Effector memory CD4-positive, alpha-beta T cell (primary cell): Measurements from ENCODE around the gene MIA2.

ENCODE experiments used
- DNase-seq, 3 donors: peaks; one replicate each; pipeline ENCODE4 v3.0.0-alpha.2; 2020
- H3K27ac ChIP-seq: 2 replicates; pipeline ENCODE4 v1.7.0; 2013; ENCODE audit warnings: mild to moderate bottlenecking, low read length, moderate library complexity; ENCODE audit not compliant: insufficient read depth, poor library complexity, severe bottlenecking
- H3K27me3 ChIP-seq: replicated peaks from 2 replicates; pipeline ENCODE4 v1.7.0; 2013; ENCODE audit warnings: mild to moderate bottlenecking, low read length; ENCODE audit not compliant: insufficient read depth, control insufficient read depth, poor library complexity, severe bottlenecking
- H3K36me3 ChIP-seq: 2 replicates; pipeline ENCODE4 v1.7.0; 2013; ENCODE audit warnings: mild to moderate bottlenecking, low read length, moderate library complexity; ENCODE audit not compliant: control insufficient read depth, insufficient read depth
- H3K4me1 ChIP-seq: 2 replicates; pipeline ENCODE4 v1.7.0; 2013; ENCODE audit warnings: low read length, mild to moderate bottlenecking; ENCODE audit not compliant: control insufficient read depth, insufficient read depth, poor library complexity, severe bottlenecking
- H3K4me3 ChIP-seq: 2 replicates; pipeline ENCODE4 v1.7.0; 2013; ENCODE audit warnings: low read length, low read depth, mild to moderate bottlenecking; ENCODE audit not compliant: insufficient read depth, poor library complexity, severe bottlenecking
- H3K9me3 ChIP-seq: 2 replicates; pipeline ENCODE4 v1.7.0; 2013; ENCODE audit warnings: mild to moderate bottlenecking, low read length, moderate library complexity; ENCODE audit not compliant: control insufficient read depth

MIA2 gene

GRCh38 chr14:39398382-39398781 lies 164.7 kb downstream of the MIA2 start:
- Histone ChIP-seq H3K27ac (no peak overlapping the region), H3K4me1 (no peaks in the 10 kb centered on the region), H3K4me3 (no peak overlapping the region), H3K9me3 (no peaks in the 10 kb centered on the region), H3K27me3 (no peaks in the 10 kb centered on the region), H3K36me3 (peaks cover 52% of the 10 kb centered on the region)
- no peak for DNase-seq

- Histone ChIP-seq H3K27ac (no peak overlapping the region), H3K27me3 (no peaks in the 10 kb centered on the region), H3K4me3 (no peak overlapping the region), H3K36me3 (peaks cover under 1% of the 10 kb centered on the region), H3K4me1 (no peaks in the 10 kb centered on the region), H3K9me3 (no peaks in the 10 kb centered on the region)
- DNase-seq, result no peak
Measured at GRCh38 chr14:39406560-39406959, 172.8 kb downstream of the MIA2 start.

GRCh38 chr14:39416072-39416471 lies 182.4 kb downstream of the MIA2 start:
- H3K4me3 ChIP-seq, result no peak overlapping the region
- H3K36me3 ChIP-seq, result peaks cover 7% of the 10 kb centered on the region
- peaks cover 14% of the 10 kb centered on the region for H3K9me3 ChIP-seq

GRCh38 chr14:39417014-39417413 lies 183.3 kb downstream of the MIA2 start:
- Histone ChIP-seq H3K4me3 (no peak overlapping the region), H3K4me1 (no peaks in the 10 kb centered on the region), H3K27ac (no peak overlapping the region), H3K27me3 (no peaks in the 10 kb centered on the region), H3K36me3 (peaks cover 7% of the 10 kb centered on the region), H3K9me3 (peaks cover 14% of the 10 kb centered on the region)
- no peak for DNase-seq

More at GRCh38 chr14:39416072-39416471, 182.4 kb downstream of the MIA2 start:
- Histone ChIP-seq H3K4me1 (no peaks in the 10 kb centered on the region), H3K27ac (no peak overlapping the region), H3K27me3 (no peaks in the 10 kb centered on the region)
- no peak for DNase-seq

- Histone ChIP-seq H3K36me3 (peaks cover 7% of the 10 kb centered on the region), H3K4me1 (no peaks in the 10 kb centered on the region), H3K4me3 (no peak overlapping the region), H3K27me3 (no peaks in the 10 kb centered on the region), H3K27ac (no peak overlapping the region), H3K9me3 (peaks cover 14% of the 10 kb centered on the region)
- no peak for DNase-seq
Measured at GRCh38 chr14:39419272-39419671, 185.6 kb downstream of the MIA2 start.

GRCh38 chr14:39422243-39422642 lies 188.5 kb downstream of the MIA2 start:
- Histone ChIP-seq H3K27ac (no peak overlapping the region), H3K9me3 (peaks cover under 1% of the 10 kb centered on the region), H3K4me3 (no peak overlapping the region), H3K27me3 (no peaks in the 10 kb centered on the region), H3K4me1 (no peaks in the 10 kb centered on the region), H3K36me3 (no peaks in the 10 kb centered on the region)
- no peak for DNase-seq

- Histone ChIP-seq H3K27ac (no peak overlapping the region), H3K36me3 (no peaks in the 10 kb centered on the region), H3K4me1 (peaks cover 7% of the 10 kb centered on the region), H3K27me3 (no peaks in the 10 kb centered on the region), H3K4me3 (no peak overlapping the region), H3K9me3 (no peaks in the 10 kb centered on the region)
- DNase-seq, result no peak
Measured at GRCh38 chr14:39423793-39424192, 190.1 kb downstream of the MIA2 start.

- Histone ChIP-seq H3K27me3 (no peaks in the 10 kb centered on the region), H3K4me3 (no peak overlapping the region), H3K4me1 (peaks cover 23% of the 10 kb centered on the region), H3K9me3 (no peaks in the 10 kb centered on the region), H3K27ac (no peak overlapping the region), H3K36me3 (no peaks in the 10 kb centered on the region)
- DNase-seq, result no peak
Measured at GRCh38 chr14:39425947-39426346, 192.2 kb downstream of the MIA2 start.

GRCh38 chr14:39426605-39427004 lies 192.9 kb downstream of the MIA2 start:
- Histone ChIP-seq H3K4me3 (no peak overlapping the region), H3K4me1 (peaks cover 23% of the 10 kb centered on the region), H3K36me3 (no peaks in the 10 kb centered on the region), H3K9me3 (no peaks in the 10 kb centered on the region), H3K27ac (no peak overlapping the region), H3K27me3 (no peaks in the 10 kb centered on the region)
- no peak for DNase-seq

GRCh38 chr14:39428118-39428517 lies 194.4 kb downstream of the MIA2 start:
- Histone ChIP-seq H3K9me3 (no peaks in the 10 kb centered on the region), H3K27ac (no peak overlapping the region), H3K4me1 (peaks cover 23% of the 10 kb centered on the region), H3K36me3 (no peaks in the 10 kb centered on the region), H3K27me3 (no peaks in the 10 kb centered on the region), H3K4me3 (no peak overlapping the region)
- no peak for DNase-seq
